ENCODE data around the gene PLEKHJ1.

GRCh38 chr19:2242092-2242537, 6.0 kb upstream of the PLEKHJ1 start:
- no peak for TF ChIP-seq CTCF (IDR thresholded peaks at IDR 0.05)
- no peak for TF ChIP-seq EP300 (IDR thresholded peaks at IDR 0.05)
- TF ChIP-seq POLR2A (IDR thresholded peaks at IDR 0.05; ENCODE audit: low read depth) = no peak
